Fibroblast of villous mesenchyme (primary cell): Measurements from ENCODE around the gene SDC3. TPM values are rescaled to one million over a fixed set of nuclear protein-coding genes. Genes with fewer than 3 reads are reported as not detected.
A peak's percentile ranks its signal among the peaks of the same experiment; 100 is the strongest.
"Not testable (repeated sequence)": the region's sequence is repeated elsewhere in the genome, so short reads cannot be mapped to it uniquely, and the experiment has no call there.

Experiments used
- DNase-seq: peaks from one replicate; pipeline ENCODE4 v3.0.0-alpha.2; 2010; ENCODE audit warnings: low read depth
- H3K4me3 ChIP-seq: 2 replicates; pipeline ENCODE4 v1.5.1; 2011; ENCODE audit warnings: low read depth, mild to moderate bottlenecking, low read length
- total RNA-seq: library from RNA; depleted of rRNA; stranded (reverse); fragments of >200 nt; gene quantifications from 2 replicates; pipeline ENCODE4 v1.2.3, GENCODE V29; 2012
- TF ChIP-seq, protein P1 (sequence below): IDR thresholded peaks from 2 replicates; pipeline ENCODE4 v1.5.1; 2012; ENCODE audit warnings: low read depth, mild to moderate bottlenecking, low read length; ENCODE audit not compliant: insufficient read depth

The SDC3 gene
- total RNA-seq, 1 donor, result 16.8 TPM

GRCh38 chr1:30936541-30937171, 28.1 kb upstream of the SDC3 start:
- TF ChIP-seq, protein P1, sequence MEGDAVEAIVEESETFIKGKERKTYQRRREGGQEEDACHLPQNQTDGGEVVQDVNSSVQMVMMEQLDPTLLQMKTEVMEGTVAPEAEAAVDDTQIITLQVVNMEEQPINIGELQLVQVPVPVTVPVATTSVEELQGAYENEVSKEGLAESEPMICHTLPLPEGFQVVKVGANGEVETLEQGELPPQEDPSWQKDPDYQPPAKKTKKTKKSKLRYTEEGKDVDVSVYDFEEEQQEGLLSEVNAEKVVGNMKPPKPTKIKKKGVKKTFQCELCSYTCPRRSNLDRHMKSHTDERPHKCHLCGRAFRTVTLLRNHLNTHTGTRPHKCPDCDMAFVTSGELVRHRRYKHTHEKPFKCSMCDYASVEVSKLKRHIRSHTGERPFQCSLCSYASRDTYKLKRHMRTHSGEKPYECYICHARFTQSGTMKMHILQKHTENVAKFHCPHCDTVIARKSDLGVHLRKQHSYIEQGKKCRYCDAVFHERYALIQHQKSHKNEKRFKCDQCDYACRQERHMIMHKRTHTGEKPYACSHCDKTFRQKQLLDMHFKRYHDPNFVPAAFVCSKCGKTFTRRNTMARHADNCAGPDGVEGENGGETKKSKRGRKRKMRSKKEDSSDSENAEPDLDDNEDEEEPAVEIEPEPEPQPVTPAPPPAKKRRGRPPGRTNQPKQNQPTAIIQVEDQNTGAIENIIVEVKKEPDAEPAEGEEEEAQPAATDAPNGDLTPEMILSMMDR, result no peak
- DNase-seq, result no peak
- no peak overlapping the region for H3K4me3 ChIP-seq

- not testable (repeated sequence) for H3K4me3 ChIP-seq, DNase-seq
Observed at GRCh38 chr1:30935758-30936157, 27.2 kb upstream of the SDC3 start.

- DNase-seq, result no peak
- no peak overlapping the region for H3K4me3 ChIP-seq
- TF ChIP-seq, protein P1, result no peak
Observed at GRCh38 chr1:30934613-30935012, 26.1 kb upstream of the SDC3 start.

DNA sequence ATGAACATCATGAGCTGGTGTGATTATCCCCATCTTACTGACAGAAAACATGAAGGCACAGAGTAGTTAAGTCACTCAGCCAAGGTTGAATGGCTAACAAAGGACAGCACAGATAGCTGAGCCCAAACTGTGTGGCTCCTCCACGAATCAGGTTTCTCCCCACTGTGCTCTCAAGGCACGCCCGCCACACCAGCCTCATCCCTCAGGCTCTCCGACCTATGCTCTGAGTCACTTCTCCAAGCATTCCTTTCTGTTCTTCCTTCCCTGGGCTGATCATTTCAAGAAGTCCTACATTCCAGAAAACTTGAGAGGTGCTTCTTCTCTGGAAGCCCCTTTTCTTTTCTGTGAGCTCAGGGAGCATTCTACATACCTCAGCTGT, 25.3 kb upstream of the SDC3 start:
- H3K4me3 ChIP-seq, result no peak overlapping the region
- DNase-seq, result peak; percentile 37
- TF ChIP-seq, protein P1, result no peak

- H3K4me3 ChIP-seq, result no peak overlapping the region
- no peak for DNase-seq
- TF ChIP-seq, protein P1, result no peak
Observed at GRCh38 chr1:30930631-30931173, 22.1 kb upstream of the SDC3 start.

- TF ChIP-seq, protein P1, result no peak
- H3K4me3 ChIP-seq, result no peak overlapping the region
- DNase-seq, result no peak
Observed at GRCh38 chr1:30929944-30930525, 21.5 kb upstream of the SDC3 start.

DNA sequence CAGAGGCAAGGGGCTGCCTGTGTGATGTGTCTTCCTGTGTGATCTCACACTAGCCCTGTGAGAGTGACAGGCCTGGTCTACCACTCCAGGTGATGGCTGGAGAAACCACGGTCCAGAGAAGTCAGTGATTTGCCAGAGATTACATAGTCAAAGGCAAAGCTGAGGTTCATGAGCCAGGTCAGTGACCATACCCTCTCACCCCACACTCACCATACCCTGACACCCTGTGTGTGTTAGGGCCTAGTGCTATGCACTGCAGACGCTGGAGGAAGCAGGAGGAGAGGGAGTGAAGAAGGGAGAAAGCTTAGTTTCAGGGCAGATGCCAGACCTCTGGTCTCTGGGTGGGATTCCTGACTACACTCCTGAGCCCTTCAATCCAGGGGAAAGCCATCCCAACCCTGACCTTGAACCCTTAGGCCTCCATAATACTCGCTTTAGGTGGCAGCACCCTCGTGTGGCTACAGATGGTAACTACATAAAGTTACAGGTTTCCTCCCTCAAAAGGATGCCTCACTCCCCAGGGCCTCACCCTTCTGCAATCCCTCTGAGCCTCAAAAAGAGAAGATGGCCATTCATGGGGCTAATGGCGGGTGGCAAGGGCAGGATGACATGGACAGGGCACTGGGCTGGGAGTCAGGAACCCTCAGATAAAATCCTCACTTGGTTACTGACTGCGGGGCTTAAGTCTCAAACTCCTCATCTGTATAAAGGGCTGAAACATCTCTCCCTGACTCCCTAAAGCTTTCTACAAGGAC, 20.8 kb upstream of the SDC3 start:
- DNase-seq, result peak; percentile 39
- TF ChIP-seq, protein P1, result peak; percentile 72
- H3K4me3 ChIP-seq, result no peak overlapping the region
